HG02852 (cell line): ENCODE measurements around the gene NSMCE3.

ENCODE experiments used
- ATAC-seq: cut with Tn5 transposase; IDR thresholded peaks from one replicate; pipeline ENCODE4 v1.9.1; 2021; ENCODE audit warnings: mild to moderate bottlenecking, moderate library complexity; ENCODE audit not compliant: unreplicated experiment

The NSMCE3 gene

GRCh38 chr15:29223640-29224039 is 46.0 kb downstream of the NSMCE3 start:
- no peak for ATAC-seq

- ATAC-seq = no peak
These were observed 47.3 kb downstream of the NSMCE3 start for GRCh38 chr15:29222129-29222853.

GRCh38 chr15:29220852-29221251 is 48.8 kb downstream of the NSMCE3 start:
- no peak for ATAC-seq

GRCh38 chr15:29216955-29217354 is 52.7 kb downstream of the NSMCE3 start:
- ATAC-seq = no peak
